Nephron progenitor cell (in vitro differentiated cells): Measurements from ENCODE around the gene MCTP2.

Source experiments
- DNase-seq: peaks from one replicate; pipeline ENCODE4 v3.0.0; 2021
- H3K27ac Mint-ChIP-seq: 2 replicates; pipeline ENCODE4 v1.8.0; 2021; ENCODE audit warnings: mild to moderate bottlenecking, moderate library complexity, mixed read lengths
- H3K27me3 Mint-ChIP-seq: 2 replicates; pipeline ENCODE4 v1.8.0; 2021; ENCODE audit warnings: mild to moderate bottlenecking, low read depth, mixed read lengths; ENCODE audit not compliant: poor library complexity
- H3K36me3 Mint-ChIP-seq: 2 replicates; pipeline ENCODE4 v1.8.0; 2021; ENCODE audit warnings: low read depth, mixed read lengths
- H3K4me1 Mint-ChIP-seq: 2 replicates; pipeline ENCODE4 v1.8.0; 2021; ENCODE audit warnings: mixed read lengths
- H3K4me3 Mint-ChIP-seq: 2 replicates; pipeline ENCODE4 v1.8.0; 2021; ENCODE audit warnings: mild to moderate bottlenecking, moderate library complexity, mixed read lengths
- H3K9me3 Mint-ChIP-seq: 2 replicates; pipeline ENCODE4 v1.8.0; 2021; ENCODE audit warnings: mild to moderate bottlenecking, moderate library complexity, mixed read lengths
- CTCF ChIP-seq: fragments of 200-600 bp; sonication (generic); IDR thresholded peaks from 2 replicates; pipeline ENCODE4 v1.5.0; 2021; ENCODE audit warnings: antibody characterized with exemption

Gene MCTP2

GRCh38 chr15:94494732-94495131, 263.4 kb downstream of the MCTP2 start:
- H3K4me3 Mint-ChIP-seq: no peak overlapping the region
- peaks cover 18% of the 10 kb centered on the region for H3K9me3 Mint-ChIP-seq
- DNase-seq: no peak
- H3K27me3 Mint-ChIP-seq: peaks cover 10% of the 10 kb centered on the region
- no peak overlapping the region for H3K27ac Mint-ChIP-seq
- TF ChIP-seq CTCF: no peak
- no peaks in the 10 kb centered on the region for H3K4me1 Mint-ChIP-seq
- H3K36me3 Mint-ChIP-seq: peaks cover 16% of the 10 kb centered on the region

GRCh38 chr15:94503293-94503692, 271.9 kb downstream of the MCTP2 start:
- Mint-ChIP-seq H3K27me3 (peaks cover 4% of the 10 kb centered on the region), H3K9me3 (peaks cover 65% of the 10 kb centered on the region)

GRCh38 chr15:94509259-94509658, 277.9 kb downstream of the MCTP2 start:
- Mint-ChIP-seq H3K27ac (no peak overlapping the region), H3K4me3 (no peak overlapping the region), H3K9me3 (peaks cover 63% of the 10 kb centered on the region), H3K4me1 (no peaks in the 10 kb centered on the region), H3K36me3 (peaks cover 30% of the 10 kb centered on the region), H3K27me3 (peaks cover 4% of the 10 kb centered on the region)
- no peak for DNase-seq
- TF ChIP-seq CTCF: no peak

More at GRCh38 chr15:94503293-94503692, 271.9 kb downstream of the MCTP2 start:
- TF ChIP-seq CTCF: no peak
- Mint-ChIP-seq H3K4me1 (no peaks in the 10 kb centered on the region), H3K4me3 (no peak overlapping the region), H3K36me3 (peaks cover 32% of the 10 kb centered on the region), H3K27ac (no peak overlapping the region)
- DNase-seq: no peak

- Mint-ChIP-seq H3K4me3 (no peak overlapping the region), H3K27ac (no peak overlapping the region), H3K4me1 (peaks cover 17% of the 10 kb centered on the region), H3K9me3 (peaks cover 17% of the 10 kb centered on the region), H3K36me3 (no peaks in the 10 kb centered on the region), H3K27me3 (no peaks in the 10 kb centered on the region)
- DNase-seq: no peak
- TF ChIP-seq CTCF: no peak
These were observed 290.8 kb downstream of the MCTP2 start for GRCh38 chr15:94522125-94522524.

GRCh38 chr15:94523873-94524272, 292.5 kb downstream of the MCTP2 start:
- H3K9me3 Mint-ChIP-seq: peaks cover 12% of the 10 kb centered on the region
- no peak overlapping the region for H3K27ac Mint-ChIP-seq
- no peak overlapping the region for H3K4me3 Mint-ChIP-seq
- no peaks in the 10 kb centered on the region for H3K27me3 Mint-ChIP-seq
- H3K4me1 Mint-ChIP-seq: peaks cover 17% of the 10 kb centered on the region
- peak; percentile 8 for DNase-seq
- no peaks in the 10 kb centered on the region for H3K36me3 Mint-ChIP-seq
- no peak for TF ChIP-seq CTCF

- H3K4me3 Mint-ChIP-seq: no peak overlapping the region
- H3K36me3 Mint-ChIP-seq: no peaks in the 10 kb centered on the region
- H3K27me3 Mint-ChIP-seq: no peaks in the 10 kb centered on the region
- TF ChIP-seq CTCF: no peak
- peaks cover 17% of the 10 kb centered on the region for H3K4me1 Mint-ChIP-seq
- no peak for DNase-seq
- H3K9me3 Mint-ChIP-seq: peaks cover 12% of the 10 kb centered on the region
- H3K27ac Mint-ChIP-seq: no peak overlapping the region
These were observed 293.2 kb downstream of the MCTP2 start for GRCh38 chr15:94524565-94524964.
